SK-N-MC (cell line): ENCODE results near the gene CEP85.

Experiments
- DNase-seq: peaks from one replicate; pipeline ENCODE4 v3.0.0-alpha.2; 2011; ENCODE audit warnings: low read depth, low spot score
- H3K27ac ChIP-seq: fragments of 200-600 bp; sonication (generic); 2 replicates; pipeline ENCODE4 v1.5.1; 2016; ENCODE audit warnings: mixed run types
- H3K36me3 ChIP-seq: fragments of 200-600 bp; sonication (generic); 2 replicates; pipeline ENCODE4 v1.6.1; 2017; ENCODE audit warnings: antibody characterized with exemption, low read length, mixed read lengths; ENCODE audit not compliant: insufficient read depth
- H3K4me3 ChIP-seq: fragments of 200-600 bp; sonication (generic); 2 replicates; pipeline ENCODE4 v1.5.1; 2016
- H3K9ac ChIP-seq: fragments of 200-600 bp; sonication (generic); 2 replicates; pipeline ENCODE4 v1.8.0; 2017; ENCODE audit warnings: mixed run types, mixed read lengths; ENCODE audit not compliant: insufficient read length
- H3K9me3 ChIP-seq: fragments of 200-600 bp; sonication (generic); 2 replicates; pipeline ENCODE4 v1.6.1; 2017; ENCODE audit warnings: low read depth, mild to moderate bottlenecking, antibody characterized with exemption, low read length, moderate library complexity, mixed read lengths
- EZH2 ChIP-seq: fragments of 200-600 bp; sonication (generic); IDR thresholded peaks from one replicate; pipeline ENCODE4 v1.6.1; 2017; ENCODE audit warnings: antibody characterized with exemption
- FOXP2 ChIP-seq: optimal IDR thresholded peaks from 2 replicates; pipeline ENCODE3; 2011; ENCODE audit warnings: mild to moderate bottlenecking, moderate library complexity; ENCODE audit not compliant: insufficient read depth; ENCODE audit errors: extremely low read length, control extremely low read depth
- POLR2AphosphoS5 ChIP-seq: IDR thresholded peaks from 2 replicates; pipeline ENCODE4 v1.6.1; 2012; ENCODE audit warnings: mild to moderate bottlenecking, low read depth, low read length, borderline replicate concordance

Gene CEP85

DNA sequence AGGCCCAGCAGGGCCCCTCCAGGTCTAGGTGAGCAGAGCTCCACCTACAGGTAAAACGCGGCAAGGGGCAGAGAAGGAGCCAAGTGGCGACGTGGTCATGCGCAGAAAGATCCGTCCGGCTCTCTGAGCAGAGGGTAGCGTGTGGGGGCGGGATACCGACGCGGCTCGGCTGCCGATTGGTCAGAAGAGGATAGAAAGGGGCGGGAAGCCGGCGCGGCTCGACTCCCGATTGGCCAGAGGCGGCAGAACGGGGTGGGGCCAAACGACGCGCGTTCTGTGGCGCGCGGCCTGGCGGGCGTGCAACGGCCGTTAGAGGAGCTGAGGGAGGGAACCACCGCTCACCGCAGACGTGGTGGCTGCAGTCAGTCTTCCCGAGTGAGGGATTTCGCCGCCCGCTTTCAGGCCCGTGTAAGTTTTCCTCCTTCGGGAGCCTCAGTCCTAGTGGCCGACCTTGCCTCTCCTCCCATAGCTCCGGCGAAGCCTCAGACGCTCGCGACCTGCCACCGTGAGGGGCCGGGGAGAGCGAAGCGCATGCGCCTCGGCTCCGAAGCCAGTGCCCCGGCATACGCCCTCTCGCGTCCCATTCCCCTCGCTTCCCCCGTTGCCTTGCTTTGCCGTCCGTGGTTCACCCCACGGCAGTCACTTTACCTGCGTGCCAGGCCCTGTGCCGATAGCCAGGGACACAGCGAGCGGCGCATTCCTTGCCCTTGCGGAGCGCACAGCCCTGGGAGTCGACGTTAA is at the start of gene CEP85:
CEP85 (plus strand) TSS at position 298 of the 741 bp plus-strand sequence. CDS start 5,584 bp downstream, outside the sequence.
- no peaks in the 10 kb centered on the region for H3K9me3 ChIP-seq
- peak within 1 kb of the TSS; percentile 15; the same call in 1 of the 2 replicates for H3K27ac ChIP-seq
- peak within 1 kb of the TSS; percentile 100 for H3K4me3 ChIP-seq
- peak; percentile 81 for DNase-seq
- peak within 1 kb of the TSS; percentile 90 for H3K9ac ChIP-seq
- H3K36me3 ChIP-seq = peaks cover 19% of the 10 kb centered on the region
- TF ChIP-seq FOXP2 = no peak
- peak; percentile 98 for TF ChIP-seq POLR2AphosphoS5

- Histone ChIP-seq H3K36me3 (no peaks in the 10 kb centered on the region), H3K27ac (no peak overlapping the region), H3K9ac (no peak overlapping the region), H3K9me3 (no peaks in the 10 kb centered on the region), H3K4me3 (no peak overlapping the region)
- DNase-seq = no peak
- TF ChIP-seq EZH2 (no peak), POLR2AphosphoS5 (no peak), FOXP2 (no peak)
These were observed 49.1 kb upstream of the CEP85 start for GRCh38 chr1:26184883-26185282.

GRCh38 chr1:26187882-26188281 is 46.1 kb upstream of the CEP85 start:
- Histone ChIP-seq H3K27ac (no peak overlapping the region), H3K4me3 (no peak overlapping the region), H3K9ac (no peak overlapping the region), H3K9me3 (no peaks in the 10 kb centered on the region), H3K36me3 (no peaks in the 10 kb centered on the region)
- DNase-seq = no peak
- TF ChIP-seq EZH2 (no peak), POLR2AphosphoS5 (no peak), FOXP2 (no peak)

DNA sequence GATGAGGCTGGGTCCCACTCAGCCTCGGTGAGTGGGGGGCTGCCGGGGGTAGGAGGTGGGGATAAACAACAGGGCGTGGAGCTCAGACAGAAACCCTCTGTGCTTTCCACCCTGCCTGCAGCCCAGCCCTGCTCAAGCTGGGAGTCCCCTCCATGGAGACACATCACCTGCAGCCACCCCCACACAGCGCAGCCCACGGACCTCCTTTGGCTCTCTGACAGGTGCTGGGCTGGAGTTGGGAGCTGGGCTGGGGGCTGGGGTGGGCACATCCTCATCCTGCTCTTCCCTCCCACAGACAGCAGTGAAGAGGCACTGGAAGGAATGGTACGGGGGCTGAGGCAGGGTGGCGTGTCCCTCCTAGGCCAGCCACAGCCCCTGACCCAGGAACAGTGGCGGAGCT is 45.5 kb upstream of the CEP85 start:
- H3K36me3 ChIP-seq = no peaks in the 10 kb centered on the region
- no peaks in the 10 kb centered on the region for H3K9me3 ChIP-seq
- H3K9ac ChIP-seq = no peak overlapping the region
- TF ChIP-seq FOXP2 (no peak), EZH2 (no peak), POLR2AphosphoS5 (no peak)
- no peak overlapping the region for H3K27ac ChIP-seq
- no peak overlapping the region for H3K4me3 ChIP-seq
- DNase-seq = no peak

DNA sequence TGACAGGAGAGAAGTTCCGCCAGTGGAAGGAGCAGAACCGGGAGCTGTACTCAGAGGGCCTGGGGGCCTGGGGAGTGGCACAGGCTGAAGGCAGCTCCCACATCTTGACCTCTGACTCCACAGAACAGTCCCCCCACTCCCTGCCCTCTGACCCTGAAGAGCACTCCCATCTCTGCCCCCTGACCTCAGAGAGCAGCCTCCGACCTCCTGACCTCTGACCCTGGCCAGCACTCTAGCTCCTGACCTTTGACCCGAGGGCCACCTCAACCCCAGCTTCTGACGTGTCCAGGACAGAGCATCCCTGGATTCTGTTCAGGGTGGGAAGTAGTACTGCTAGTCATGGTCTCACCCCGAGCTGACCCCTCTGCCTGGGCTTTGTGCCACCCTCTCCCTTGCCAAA is 44.7 kb upstream of the CEP85 start:
- TF ChIP-seq EZH2 = no peak
- no peak for TF ChIP-seq FOXP2
- TF ChIP-seq POLR2AphosphoS5 = no peak
- H3K36me3 ChIP-seq = no peaks in the 10 kb centered on the region
- no peak for DNase-seq
- H3K27ac ChIP-seq = no peak overlapping the region
- no peak overlapping the region for H3K9ac ChIP-seq
- H3K9me3 ChIP-seq = no peaks in the 10 kb centered on the region
- H3K4me3 ChIP-seq = no peak overlapping the region

- TF ChIP-seq EZH2 (no peak), FOXP2 (no peak), POLR2AphosphoS5 (no peak)
- H3K27ac ChIP-seq = no peak overlapping the region
- H3K9ac ChIP-seq = no peak overlapping the region
- no peaks in the 10 kb centered on the region for H3K36me3 ChIP-seq
- no peaks in the 10 kb centered on the region for H3K9me3 ChIP-seq
- no peak for DNase-seq
- H3K4me3 ChIP-seq = no peak overlapping the region
These were observed 44.2 kb upstream of the CEP85 start for GRCh38 chr1:26189751-26190275.

DNA sequence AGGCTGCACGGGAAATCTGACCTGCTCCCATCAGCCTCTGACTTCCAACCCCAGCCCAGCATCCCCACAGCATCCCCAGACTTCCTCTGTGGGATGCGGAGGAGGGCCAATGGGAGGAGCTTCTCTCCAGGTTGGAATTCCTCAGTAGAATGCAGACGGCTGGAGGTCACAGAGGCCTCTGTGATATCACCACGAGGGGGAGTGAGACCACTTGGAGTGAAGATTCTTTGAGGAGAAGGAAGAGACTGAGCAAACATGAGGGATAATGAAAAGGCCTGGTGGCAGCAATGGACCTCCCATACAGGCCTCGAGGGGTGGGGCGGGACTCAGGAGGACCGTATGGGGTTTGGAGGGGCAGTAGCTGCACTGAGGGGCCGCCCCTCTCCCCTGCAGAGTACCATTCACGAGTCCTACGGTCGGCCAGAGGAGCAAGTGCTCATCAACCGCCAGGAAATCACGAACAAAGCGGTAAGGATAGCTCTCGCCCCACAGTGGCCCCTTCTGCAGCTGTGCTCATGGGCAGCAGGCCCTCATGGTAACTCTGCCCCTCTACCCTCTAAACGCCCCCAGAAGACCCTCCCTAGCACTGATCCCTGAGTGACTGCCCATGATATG is 43.5 kb upstream of the CEP85 start, which contains the start of gene CATSPER4:
CATSPER4 (plus strand) TSS at position 230 of the 615 bp plus-strand sequence; CDS start at position 256, 26 bp downstream.
- no peaks in the 10 kb centered on the region for H3K9me3 ChIP-seq
- H3K27ac ChIP-seq = no peak within 1 kb of the TSS
- no peaks in the 10 kb centered on the region for H3K36me3 ChIP-seq
- no peak for DNase-seq
- H3K4me3 ChIP-seq = no peak within 1 kb of the TSS
- H3K9ac ChIP-seq = no peak within 1 kb of the TSS
- TF ChIP-seq POLR2AphosphoS5 (no peak), EZH2 (no peak), FOXP2 (no peak)

DNA sequence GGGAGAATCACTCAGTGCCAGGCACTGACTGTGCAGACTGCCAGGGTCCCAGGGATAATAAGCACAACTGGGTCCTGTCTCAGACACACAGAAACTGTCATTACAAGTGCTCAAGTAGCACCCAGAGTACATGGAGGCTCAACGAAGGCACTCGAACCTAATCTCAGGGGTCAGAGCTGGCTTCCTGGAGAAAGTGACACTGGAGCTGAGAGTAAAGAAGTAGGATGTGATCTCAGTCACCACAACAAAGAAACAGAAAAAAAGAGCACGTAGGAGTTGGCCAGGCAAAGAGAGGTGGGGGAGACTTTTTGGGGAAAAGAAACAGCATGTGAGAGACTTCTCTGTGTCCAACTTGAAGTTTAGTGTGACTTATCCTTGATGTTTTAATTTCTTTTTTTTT is 42.3 kb upstream of the CEP85 start:
- no peak for TF ChIP-seq POLR2AphosphoS5
- TF ChIP-seq FOXP2 = no peak
- no peak for TF ChIP-seq EZH2
- H3K27ac ChIP-seq = no peak overlapping the region
- no peak for DNase-seq
- no peak overlapping the region for H3K4me3 ChIP-seq
- H3K9ac ChIP-seq = no peak overlapping the region
- H3K9me3 ChIP-seq = no peaks in the 10 kb centered on the region
- no peaks in the 10 kb centered on the region for H3K36me3 ChIP-seq
